SK-N-MC (cell line): Measurements from ENCODE around the gene ZNF574.

ENCODE experiments used
- DNase-seq: peaks from one replicate; pipeline ENCODE4 v3.0.0-alpha.2; 2011; ENCODE audit warnings: low read depth, low spot score
- H3K27ac ChIP-seq: fragments of 200-600 bp; sonication (generic); 2 replicates; pipeline ENCODE4 v1.5.1; 2016; ENCODE audit warnings: mixed run types
- H3K36me3 ChIP-seq: fragments of 200-600 bp; sonication (generic); 2 replicates; pipeline ENCODE4 v1.6.1; 2017; ENCODE audit warnings: antibody characterized with exemption, low read length, mixed read lengths; ENCODE audit not compliant: insufficient read depth
- H3K4me3 ChIP-seq: fragments of 200-600 bp; sonication (generic); 2 replicates; pipeline ENCODE4 v1.5.1; 2016
- H3K9ac ChIP-seq: fragments of 200-600 bp; sonication (generic); 2 replicates; pipeline ENCODE4 v1.8.0; 2017; ENCODE audit warnings: mixed run types, mixed read lengths; ENCODE audit not compliant: insufficient read length
- H3K9me3 ChIP-seq: fragments of 200-600 bp; sonication (generic); 2 replicates; pipeline ENCODE4 v1.6.1; 2017; ENCODE audit warnings: low read depth, mild to moderate bottlenecking, antibody characterized with exemption, low read length, moderate library complexity, mixed read lengths
- EZH2 ChIP-seq: fragments of 200-600 bp; sonication (generic); IDR thresholded peaks from one replicate; pipeline ENCODE4 v1.6.1; 2017; ENCODE audit warnings: antibody characterized with exemption
- FOXP2 ChIP-seq: optimal IDR thresholded peaks from 2 replicates; pipeline ENCODE3; 2011; ENCODE audit warnings: mild to moderate bottlenecking, moderate library complexity; ENCODE audit not compliant: insufficient read depth; ENCODE audit errors: extremely low read length, control extremely low read depth
- POLR2AphosphoS5 ChIP-seq: IDR thresholded peaks from 2 replicates; pipeline ENCODE4 v1.6.1; 2012; ENCODE audit warnings: mild to moderate bottlenecking, low read depth, low read length, borderline replicate concordance

The ZNF574 gene

DNA sequence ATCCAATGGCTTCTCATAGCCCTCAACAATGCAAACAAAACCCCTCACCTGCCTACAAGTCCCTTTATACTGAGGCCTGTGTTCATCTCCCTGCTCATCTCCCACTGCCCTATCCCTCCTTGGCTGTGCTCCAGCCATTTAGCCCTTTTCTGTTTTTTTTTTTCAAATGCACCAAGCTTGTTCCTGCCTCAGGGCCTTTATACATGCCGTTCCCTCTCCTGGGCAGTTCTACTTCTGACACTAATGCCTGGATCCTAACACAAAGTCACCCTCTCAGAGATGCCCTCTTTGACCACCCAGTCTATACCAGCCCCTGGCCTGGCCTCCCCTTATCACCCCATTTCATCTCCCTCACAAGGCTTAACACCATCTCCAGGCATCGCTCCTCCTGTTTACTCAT lies 26.9 kb downstream of the ZNF574 start:
- Histone ChIP-seq H3K36me3 (no peaks in the 10 kb centered on the region), H3K27ac (no peak overlapping the region), H3K4me3 (no peak overlapping the region), H3K9me3 (no peaks in the 10 kb centered on the region), H3K9ac (no peak overlapping the region)
- DNase-seq: no peak
- TF ChIP-seq POLR2AphosphoS5 (no peak), FOXP2 (no peak), EZH2 (no peak)

DNA sequence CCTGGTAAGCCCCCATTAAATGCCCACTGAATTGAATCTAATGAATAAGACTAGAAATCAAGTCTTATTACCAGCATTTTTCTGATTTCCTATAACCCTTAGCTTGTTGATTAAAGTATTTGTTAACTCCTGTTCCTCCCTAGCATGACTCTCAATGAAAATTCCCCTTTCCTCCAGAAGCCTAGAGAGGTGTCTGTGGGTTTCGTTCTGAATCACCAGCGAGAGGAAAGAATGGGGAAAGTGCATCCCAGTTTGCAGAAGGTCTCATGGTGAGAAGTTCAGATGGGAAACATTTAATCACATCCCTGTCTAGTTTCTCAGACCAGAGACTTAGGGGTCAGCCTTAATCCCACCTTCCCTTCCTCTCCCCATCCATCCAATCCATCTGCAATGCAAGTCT lies 29.4 kb downstream of the ZNF574 start:
- no peaks in the 10 kb centered on the region for H3K36me3 ChIP-seq
- DNase-seq: no peak
- no peak overlapping the region for H3K9ac ChIP-seq
- no peaks in the 10 kb centered on the region for H3K9me3 ChIP-seq
- no peak overlapping the region for H3K27ac ChIP-seq
- TF ChIP-seq EZH2: no peak
- TF ChIP-seq POLR2AphosphoS5: no peak
- TF ChIP-seq FOXP2: no peak
- H3K4me3 ChIP-seq: no peak overlapping the region

DNA sequence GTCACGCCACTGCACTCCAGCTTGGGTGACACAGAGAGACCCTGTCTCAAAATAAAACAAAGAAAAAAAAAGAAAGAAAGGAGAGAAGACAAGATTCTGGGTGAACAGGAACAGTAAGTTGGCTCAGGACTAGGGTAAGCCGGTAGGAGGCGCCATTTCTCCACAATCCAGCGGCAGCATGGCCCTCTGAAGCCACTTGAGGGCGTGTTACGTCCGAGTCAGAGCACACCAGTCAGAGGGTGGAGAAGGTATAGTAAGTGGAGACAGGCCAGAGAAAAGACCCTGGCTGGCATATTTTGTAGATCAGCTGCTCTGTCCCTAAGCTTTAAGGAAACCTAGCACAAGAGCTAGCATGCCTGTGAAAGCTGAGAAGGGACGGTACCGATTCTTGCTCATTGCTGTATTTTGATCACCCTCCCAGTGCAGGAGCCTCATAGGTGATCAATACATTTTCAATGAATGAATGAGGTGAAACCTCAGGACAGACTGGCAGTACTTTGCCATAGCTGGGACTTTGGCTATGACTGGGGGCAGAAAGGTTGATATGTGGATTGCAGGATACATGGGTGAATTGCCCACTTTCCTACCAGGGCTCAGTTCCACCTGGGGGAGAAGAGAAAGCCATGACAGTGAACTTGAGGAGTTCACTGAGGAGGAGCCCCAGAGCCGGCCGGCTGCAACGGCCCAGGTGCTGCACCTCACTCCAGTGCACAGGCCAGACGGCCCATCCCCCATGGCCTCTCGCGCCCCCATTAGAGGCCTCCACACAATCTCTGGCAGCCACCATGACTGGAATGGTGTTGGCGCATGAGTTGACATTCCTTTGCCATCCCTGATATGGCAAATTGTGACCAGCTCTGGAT lies 32.8 kb downstream of the ZNF574 start:
- no peak overlapping the region for H3K4me3 ChIP-seq
- no peaks in the 10 kb centered on the region for H3K36me3 ChIP-seq
- peak; percentile 60 for DNase-seq
- H3K27ac ChIP-seq: no peak overlapping the region
- TF ChIP-seq EZH2 (no peak), FOXP2 (no peak), POLR2AphosphoS5 (no peak)
- no peak overlapping the region for H3K9ac ChIP-seq
- no peaks in the 10 kb centered on the region for H3K9me3 ChIP-seq

DNA sequence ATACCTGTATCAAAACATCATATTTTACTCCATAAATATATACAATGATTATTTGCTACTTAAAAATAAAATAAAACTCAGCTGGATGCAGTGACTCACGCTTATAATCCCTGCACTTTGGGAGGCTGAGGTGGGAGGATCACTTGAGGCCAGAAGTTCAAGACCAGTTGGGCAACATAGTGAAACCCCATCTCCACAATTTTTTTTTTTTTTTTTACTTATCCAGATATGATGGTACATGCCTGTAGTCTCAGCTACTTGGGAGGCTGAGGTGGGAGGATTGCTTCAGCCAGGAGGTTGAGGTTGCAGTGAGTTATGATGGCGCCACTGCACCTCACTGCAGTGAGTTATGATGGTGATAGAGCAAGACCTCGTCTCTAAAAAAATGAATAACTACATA lies 33.9 kb downstream of the ZNF574 start:
- H3K9me3 ChIP-seq: no peaks in the 10 kb centered on the region
- H3K9ac ChIP-seq: no peak overlapping the region
- DNase-seq: no peak
- H3K36me3 ChIP-seq: no peaks in the 10 kb centered on the region
- TF ChIP-seq FOXP2: no peak
- H3K27ac ChIP-seq: no peak overlapping the region
- H3K4me3 ChIP-seq: no peak overlapping the region

DNA sequence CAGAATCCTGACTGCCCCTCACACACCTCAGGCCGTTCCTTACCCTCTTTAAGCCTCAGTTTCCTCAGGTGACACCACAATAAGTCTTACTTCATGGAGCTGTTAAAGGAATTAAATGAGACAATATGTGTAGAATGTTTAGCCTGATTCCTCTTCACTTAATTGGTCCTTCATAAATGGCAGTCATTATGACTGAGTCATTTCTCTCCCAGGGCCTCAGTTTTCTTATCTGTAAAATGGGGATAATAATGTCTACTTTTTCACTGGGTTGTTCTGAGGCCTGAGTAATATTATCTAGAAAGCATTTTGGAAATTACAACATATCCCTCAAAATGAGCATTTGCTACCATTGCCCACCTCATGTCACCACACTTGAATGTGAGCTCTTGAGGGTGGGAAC lies 34.7 kb downstream of the ZNF574 start:
- Histone ChIP-seq H3K9ac (no peak overlapping the region), H3K36me3 (no peaks in the 10 kb centered on the region), H3K27ac (no peak overlapping the region), H3K9me3 (no peaks in the 10 kb centered on the region), H3K4me3 (no peak overlapping the region)
- no peak for TF ChIP-seq FOXP2
- no peak for TF ChIP-seq EZH2
- DNase-seq: no peak

DNA sequence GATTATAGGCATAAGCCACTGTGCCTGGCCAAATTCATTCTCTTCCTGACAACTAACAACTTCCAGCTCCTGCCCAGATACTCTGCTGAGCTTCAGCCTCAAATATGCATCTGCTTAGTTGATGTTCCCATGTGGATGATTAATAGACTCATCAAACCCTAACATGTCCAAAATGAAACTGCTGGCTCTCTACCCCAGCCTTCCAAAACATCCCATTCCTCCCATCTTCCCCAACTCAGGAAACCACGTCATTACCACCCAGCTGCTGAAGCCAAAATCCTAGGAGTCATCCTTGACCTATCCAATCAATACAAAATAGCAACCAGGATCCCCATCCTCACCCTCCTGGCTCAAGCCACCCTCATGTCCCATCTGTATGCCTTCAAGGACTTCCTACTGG lies 35.4 kb downstream of the ZNF574 start:
- no peak for TF ChIP-seq FOXP2
- no peak for TF ChIP-seq EZH2
- TF ChIP-seq POLR2AphosphoS5: no peak
- H3K9me3 ChIP-seq: no peaks in the 10 kb centered on the region
- DNase-seq: no peak
- no peaks in the 10 kb centered on the region for H3K36me3 ChIP-seq
- no peak overlapping the region for H3K9ac ChIP-seq
- H3K4me3 ChIP-seq: no peak overlapping the region
- H3K27ac ChIP-seq: no peak overlapping the region

DNA sequence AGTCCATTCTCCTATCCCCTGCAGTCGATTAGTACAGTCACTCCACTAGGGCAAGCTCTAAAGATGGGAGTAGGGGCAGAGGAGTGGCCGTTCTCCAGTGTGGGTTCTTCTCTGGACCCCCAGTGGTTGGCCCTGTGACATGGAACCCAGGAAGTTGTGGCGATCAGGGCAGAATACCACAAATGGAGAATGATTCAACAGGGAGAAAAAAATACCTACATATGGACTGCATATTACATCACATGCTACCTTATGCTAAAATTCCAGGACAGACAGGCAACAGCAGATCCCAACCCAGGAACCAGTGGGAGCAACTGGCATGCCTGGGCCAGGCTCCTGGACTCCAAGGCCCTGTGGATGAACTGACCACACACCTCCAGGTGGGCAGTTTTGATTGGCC lies 35.8 kb downstream of the ZNF574 start:
- Histone ChIP-seq H3K27ac (no peak overlapping the region), H3K36me3 (no peaks in the 10 kb centered on the region)
- no peak for DNase-seq

DNA sequence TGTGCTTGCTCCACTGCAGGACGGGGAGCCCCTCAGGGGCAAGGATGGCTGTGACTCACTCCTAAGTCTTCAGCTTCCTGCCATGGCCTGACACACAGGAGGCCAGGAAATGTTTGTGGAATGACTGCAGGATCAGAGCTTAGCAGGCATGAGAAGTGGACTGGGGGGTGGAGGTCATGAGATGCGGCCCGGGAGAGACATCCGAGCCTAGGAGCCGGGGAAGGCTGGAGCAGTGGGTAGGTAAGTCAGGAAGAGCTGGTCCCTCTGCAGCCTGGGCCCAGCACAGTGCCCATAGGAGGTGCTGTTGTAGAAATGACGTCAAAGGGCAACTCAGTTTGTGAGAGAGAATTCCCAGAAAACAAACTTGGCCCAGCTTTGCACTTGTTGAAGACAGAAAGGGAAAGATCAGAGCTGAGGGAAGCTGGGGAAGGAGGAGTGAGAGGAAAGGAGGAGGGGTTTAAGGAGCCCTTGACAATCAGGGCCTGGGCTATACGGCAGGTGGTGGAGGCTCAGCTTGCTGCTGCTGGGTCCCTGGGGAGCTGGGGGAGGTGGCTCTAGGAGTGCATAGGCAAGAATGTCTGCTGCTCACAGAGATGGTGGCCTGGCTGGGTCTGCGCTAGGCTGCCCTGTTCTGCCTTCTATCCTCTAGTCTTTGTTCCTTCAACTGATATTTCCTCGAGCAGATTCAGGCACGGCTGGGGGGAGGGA lies 37.8 kb downstream of the ZNF574 start:
- Histone ChIP-seq H3K36me3 (no peaks in the 10 kb centered on the region), H3K27ac (no peak overlapping the region), H3K9ac (no peak overlapping the region), H3K4me3 (no peak overlapping the region), H3K9me3 (no peaks in the 10 kb centered on the region)
- DNase-seq: no peak
- TF ChIP-seq FOXP2 (no peak), EZH2 (no peak), POLR2AphosphoS5 (no peak)

More for the DNA sequence above, 35.8 kb downstream of the ZNF574 start:
- no peak overlapping the region for H3K4me3 ChIP-seq
- TF ChIP-seq POLR2AphosphoS5 (no peak), EZH2 (no peak), FOXP2 (no peak)
- H3K9ac ChIP-seq: no peak overlapping the region
- H3K9me3 ChIP-seq: no peaks in the 10 kb centered on the region
